H9 (cell line): ENCODE measurements around the gene TMEM175. TPM values are rescaled to one million over a fixed set of nuclear protein-coding genes. Genes with fewer than 3 reads are reported as not detected.

Experiments used
- DNase-seq: peaks from one replicate; pipeline ENCODE4 v3.0.0-alpha.2; 2017
- H2AFZ ChIP-seq: one replicate; pipeline ENCODE4 v1.6.1; 2013; ENCODE audit warnings: mild to moderate bottlenecking, low read length, control low read depth, moderate library complexity
- H2AK5ac ChIP-seq: 2 replicates; pipeline ENCODE4 v1.6.1; 2013; ENCODE audit warnings: low read length, control low read depth, mixed read lengths; ENCODE audit not compliant: insufficient read length
- H2BK120ac ChIP-seq: one replicate; pipeline ENCODE4 v1.6.1; 2013; ENCODE audit warnings: low read depth, mild to moderate bottlenecking, low read length, control low read depth, inconsistent platforms; ENCODE audit not compliant: poor library complexity, severe bottlenecking
- H2BK12ac ChIP-seq: 2 replicates; pipeline ENCODE4 v1.6.1; 2013; ENCODE audit warnings: low read length, control low read depth, mixed read lengths, low read depth; ENCODE audit not compliant: insufficient read length
- H2BK15ac ChIP-seq: 2 replicates; pipeline ENCODE4 v1.6.1; 2013; ENCODE audit warnings: low read depth, low read length, control low read depth
- H2BK20ac ChIP-seq: one replicate; pipeline ENCODE4 v1.6.1; 2013; ENCODE audit warnings: low read depth, mild to moderate bottlenecking, low read length, control low read depth, inconsistent platforms; ENCODE audit not compliant: poor library complexity, severe bottlenecking
- H2BK5ac ChIP-seq: 2 replicates; pipeline ENCODE4 v1.6.1; 2013; ENCODE audit warnings: low read length, control low read depth, mixed read lengths; ENCODE audit not compliant: insufficient read length
- H3K14ac ChIP-seq: 2 replicates; pipeline ENCODE4 v1.6.1; 2013; ENCODE audit warnings: low read length, control low read depth; ENCODE audit not compliant: insufficient read depth
- H3K18ac ChIP-seq: 2 replicates; pipeline ENCODE4 v1.6.1; 2013; ENCODE audit warnings: low read depth, mild to moderate bottlenecking, mixed read lengths, low read length, control low read depth; ENCODE audit not compliant: insufficient read length
- H3K23ac ChIP-seq: 2 replicates; pipeline ENCODE4 v1.6.1; 2013; ENCODE audit warnings: low read length, control low read depth, mixed read lengths, low read depth; ENCODE audit not compliant: insufficient read length
- H3K23me2 ChIP-seq: 2 replicates; pipeline ENCODE4 v1.6.1; 2013; ENCODE audit warnings: low read depth, mild to moderate bottlenecking, mixed read lengths, low read length, control low read depth; ENCODE audit not compliant: insufficient read length, poor library complexity, severe bottlenecking
- H3K27ac ChIP-seq: 2 replicates; pipeline ENCODE4 v1.5.1; 2013; ENCODE audit warnings: low read length, control low read depth, mixed read lengths, low read depth; ENCODE audit not compliant: insufficient read length
- H3K27me3 ChIP-seq: 2 replicates; pipeline ENCODE4 v1.6.1; 2013; ENCODE audit warnings: low read length, control low read depth, inconsistent platforms; ENCODE audit not compliant: insufficient read depth
- H3K4ac ChIP-seq: 2 replicates; pipeline ENCODE4 v1.6.1; 2013; ENCODE audit warnings: low read depth, mild to moderate bottlenecking, control low read depth, inconsistent platforms, low read length, moderate library complexity
- H3K4me1 ChIP-seq: 2 replicates; pipeline ENCODE4 v1.6.1; 2013; ENCODE audit warnings: low read length, control low read depth, inconsistent platforms; ENCODE audit not compliant: insufficient read depth
- H3K4me2 ChIP-seq: 2 replicates; pipeline ENCODE4 v1.6.1; 2013; ENCODE audit warnings: low read length, control low read depth, mixed read lengths; ENCODE audit not compliant: insufficient read length, insufficient read depth
- H3K56ac ChIP-seq: 2 replicates; pipeline ENCODE4 v1.6.1; 2013; ENCODE audit warnings: low read depth, mild to moderate bottlenecking, mixed read lengths, low read length, control low read depth; ENCODE audit not compliant: insufficient read length
- H3K79me1 ChIP-seq: 2 replicates; pipeline ENCODE4 v1.6.1; 2013; ENCODE audit warnings: low read depth, mild to moderate bottlenecking, moderate library complexity, low read length, control low read depth, inconsistent platforms; ENCODE audit not compliant: insufficient read depth, poor library complexity, severe bottlenecking
- H3K79me2 ChIP-seq: 2 replicates; pipeline ENCODE4 v1.6.1; 2013; ENCODE audit warnings: low read length, control low read depth, inconsistent platforms; ENCODE audit not compliant: insufficient read depth
- H3K9ac ChIP-seq: 2 replicates; pipeline ENCODE4 v1.6.1; 2013; ENCODE audit warnings: low read length, control low read depth, mixed read lengths; ENCODE audit not compliant: insufficient read length; ENCODE audit errors: extremely low read depth
- H3K9me3 ChIP-seq: one replicate; pipeline ENCODE4 v1.6.1; 2013; ENCODE audit warnings: low read depth, low read length, inconsistent platforms; ENCODE audit not compliant: control insufficient read depth
- H3T11ph ChIP-seq: one replicate; pipeline ENCODE4 v1.6.1; 2013; ENCODE audit warnings: mild to moderate bottlenecking, low read length, control low read depth, inconsistent platforms
- H4K20me1 ChIP-seq: one replicate; pipeline ENCODE4 v1.6.1; 2013; ENCODE audit not compliant: control insufficient read depth, insufficient read length, insufficient read depth
- H4K5ac ChIP-seq: 2 replicates; pipeline ENCODE4 v1.6.1; 2013; ENCODE audit warnings: low read depth, mild to moderate bottlenecking, mixed read lengths, low read length, control low read depth; ENCODE audit not compliant: insufficient read length
- H4K8ac ChIP-seq: replicated peaks from 2 replicates; pipeline ENCODE4 v1.6.1; 2013; ENCODE audit warnings: low read length, control low read depth, mixed read lengths, low read depth; ENCODE audit not compliant: insufficient read length
- H4K91ac ChIP-seq: 2 replicates; pipeline ENCODE4 v1.6.1; 2013; ENCODE audit warnings: low read depth, mild to moderate bottlenecking, moderate library complexity, mixed read lengths, low read length, control low read depth; ENCODE audit not compliant: insufficient read length
- H3K27ac Mint-ChIP-seq, 3 experiments: 2 replicates in 2 of 3; 3 replicates in 1 of 3; pipeline ENCODE4 v1.8.0; 2020 to 2021; ENCODE audit warnings: mixed read lengths in 3 of 3, mild to moderate bottlenecking in 1 of 3, moderate library complexity in 1 of 3
- H3K27me3 Mint-ChIP-seq: 2 replicates; pipeline ENCODE4 v1.8.0; 2021; ENCODE audit warnings: low read depth, mild to moderate bottlenecking, moderate library complexity, mixed read lengths
- H3K36me3 Mint-ChIP-seq, 3 experiments: 2 replicates in 2 of 3; 3 replicates in 1 of 3; pipeline ENCODE4 v1.8.0; 2020 to 2021; ENCODE audit warnings: low read depth in 3 of 3, mixed read lengths in 3 of 3; ENCODE audit not compliant: insufficient read depth in 1 of 3
- H3K4me1 Mint-ChIP-seq, 2 experiments: 2 replicates each; pipeline ENCODE4 v1.8.0; 2020; ENCODE audit warnings: mixed read lengths in 2 of 2
- H3K4me3 Mint-ChIP-seq, 2 experiments: 2 replicates in 1 of 2; 3 replicates in 1 of 2; pipeline ENCODE4 v1.8.0; 2020 to 2021; ENCODE audit warnings: mild to moderate bottlenecking in 2 of 2, mixed read lengths in 2 of 2, moderate library complexity in 1 of 2
- H3K9me3 Mint-ChIP-seq, 2 experiments: 2 replicates in 1 of 2; 3 replicates in 1 of 2; pipeline ENCODE4 v1.8.0; 2020; ENCODE audit warnings: mild to moderate bottlenecking in 2 of 2, mixed read lengths in 2 of 2, moderate library complexity in 1 of 2
- WGBS: extraction: QIAGEN DNeasy Blood & Tissue Kit; methylation state at CpG from one replicate; pipeline ENCODE4 v1.1.7; 2013; ENCODE audit warnings: missing lambda C conversion rate, low lambda C conversion rate, mixed read lengths; ENCODE audit not compliant: insufficient read length; ENCODE audit errors: extremely low coverage; 5-methylcytosine and 5-hydroxymethylcytosine counted together
- total RNA-seq: library from RNA; stranded (reverse); gene quantifications from 2 replicates; pipeline ENCODE4 v1.2.1, GENCODE V29; 2021
- TF ChIP-seq, protein P1 (sequence below): fragments of 200-600 bp; sonication (generic); conservative IDR thresholded peaks from 3 replicates; pipeline ENCODE4 v1.8.0; 2021; ENCODE audit warnings: antibody characterized with exemption, mild to moderate bottlenecking

The TMEM175 gene
- total RNA-seq, 1 experiment from 2014 or later = 6.4 TPM

DNA sequence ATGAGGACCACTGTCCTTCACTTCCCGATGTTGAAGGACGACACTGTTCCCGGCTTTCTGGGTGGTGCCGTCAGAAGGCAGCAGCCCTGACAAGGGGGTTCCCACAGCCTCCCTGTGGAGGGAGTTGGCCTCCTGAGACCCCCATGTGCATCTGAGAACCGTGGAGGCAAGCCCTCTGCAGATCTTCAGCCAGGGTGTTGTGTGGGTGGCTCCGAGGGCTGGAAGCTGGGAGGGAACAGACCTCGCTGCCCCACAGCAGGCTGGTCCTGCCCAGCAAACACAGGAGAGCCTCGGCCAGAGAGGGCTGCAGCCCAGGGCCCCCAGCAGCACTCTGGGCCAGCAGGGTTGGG, 24.9 kb downstream of the TMEM175 start:
- H3K23ac ChIP-seq = no peak overlapping the region
- H3K27me3 Mint-ChIP-seq = no peaks in the 10 kb centered on the region
- TF ChIP-seq, protein P1, sequence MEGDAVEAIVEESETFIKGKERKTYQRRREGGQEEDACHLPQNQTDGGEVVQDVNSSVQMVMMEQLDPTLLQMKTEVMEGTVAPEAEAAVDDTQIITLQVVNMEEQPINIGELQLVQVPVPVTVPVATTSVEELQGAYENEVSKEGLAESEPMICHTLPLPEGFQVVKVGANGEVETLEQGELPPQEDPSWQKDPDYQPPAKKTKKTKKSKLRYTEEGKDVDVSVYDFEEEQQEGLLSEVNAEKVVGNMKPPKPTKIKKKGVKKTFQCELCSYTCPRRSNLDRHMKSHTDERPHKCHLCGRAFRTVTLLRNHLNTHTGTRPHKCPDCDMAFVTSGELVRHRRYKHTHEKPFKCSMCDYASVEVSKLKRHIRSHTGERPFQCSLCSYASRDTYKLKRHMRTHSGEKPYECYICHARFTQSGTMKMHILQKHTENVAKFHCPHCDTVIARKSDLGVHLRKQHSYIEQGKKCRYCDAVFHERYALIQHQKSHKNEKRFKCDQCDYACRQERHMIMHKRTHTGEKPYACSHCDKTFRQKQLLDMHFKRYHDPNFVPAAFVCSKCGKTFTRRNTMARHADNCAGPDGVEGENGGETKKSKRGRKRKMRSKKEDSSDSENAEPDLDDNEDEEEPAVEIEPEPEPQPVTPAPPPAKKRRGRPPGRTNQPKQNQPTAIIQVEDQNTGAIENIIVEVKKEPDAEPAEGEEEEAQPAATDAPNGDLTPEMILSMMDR = no peak
- no peak for DNase-seq
- no peak overlapping the region for H3T11ph ChIP-seq
- no peak overlapping the region for H3K27ac ChIP-seq
- no peaks in the 10 kb centered on the region for H3K79me2 ChIP-seq
- no peak overlapping the region for H3K4me3 Mint-ChIP-seq
- H2BK20ac ChIP-seq = no peak overlapping the region
- no peak overlapping the region for H4K8ac ChIP-seq
- H3K4me1 ChIP-seq = no peaks in the 10 kb centered on the region
- H3K36me3 Mint-ChIP-seq = peaks cover 0 to 5% (median 0%) of the 10 kb centered on the region in 3 experiments; a peak in 2 of 7 replicates
- no peak overlapping the region for H3K4me2 ChIP-seq
- no peak overlapping the region for H2AFZ ChIP-seq
- no peak overlapping the region for H3K14ac ChIP-seq
- no peak overlapping the region for H2BK15ac ChIP-seq
- no peaks in the 10 kb centered on the region for H3K4me1 Mint-ChIP-seq
- H2BK120ac ChIP-seq = no peak overlapping the region
- no peaks in the 10 kb centered on the region for H3K23me2 ChIP-seq
- no peaks in the 10 kb centered on the region for H3K9me3 Mint-ChIP-seq
- no peak overlapping the region for H2AK5ac ChIP-seq
- H3K56ac ChIP-seq = no peak overlapping the region
- WGBS = no CpG with 5 or more reads among the region's 8 CpGs
- no peak overlapping the region for H2BK12ac ChIP-seq
- H4K5ac ChIP-seq = no peak overlapping the region
- H3K27ac Mint-ChIP-seq = no peak overlapping the region
- H3K9ac ChIP-seq = no peak overlapping the region
- no peaks in the 10 kb centered on the region for H3K9me3 ChIP-seq
- H3K4ac ChIP-seq = no peak overlapping the region
- no peaks in the 10 kb centered on the region for H3K27me3 ChIP-seq
- H3K79me1 ChIP-seq = no peaks in the 10 kb centered on the region
- H4K91ac ChIP-seq = no peak overlapping the region
- H3K18ac ChIP-seq = no peak overlapping the region
- H2BK5ac ChIP-seq = no peak overlapping the region
- no peaks in the 10 kb centered on the region for H4K20me1 ChIP-seq
